ENCODE results near the gene DDX25. TPM values are rescaled to one million over a fixed set of nuclear protein-coding genes. Genes with fewer than 3 reads are reported as not detected.

Gene DDX25
- total and polyA plus RNA-seq, 4 donors: 0.14 to 0.37 (median 0.17) TPM

- no peaks in the 10 kb centered on the region for H3K36me3 ChIP-seq (ENCODE audit: control insufficient read depth in 4 of 4, insufficient read depth in 4 of 4, low read length in 4 of 4)
- 82 to 87% methylated on average over 3 of the region's 3 CpGs for WGBS, 2 donors
- no peak overlapping the region for H3K4me3 ChIP-seq
These were observed 17.8 kb downstream of the DDX25 start for GRCh38 chr11:125922156-125922555.

GRCh38 chr11:125923012-125923579, 18.8 kb downstream of the DDX25 start:
- H3K27ac ChIP-seq (ENCODE audit: low read depth in 1 of 2, low read length in 1 of 2): no peak overlapping the region
- no peak overlapping the region for H3K4me3 ChIP-seq
- DNase-seq: peak; percentile 68 to 85 (median 85)
- TF ChIP-seq CTCF (IDR thresholded peaks at IDR 0.05; ENCODE audit: control extremely low read depth, extremely low read depth): peak; percentile 57
- ATAC-seq (ENCODE audit: insufficient read depth, low FRiP score): no peak
- peaks cover 0 to 7% (median 0%) of the 10 kb centered on the region in 5 donors for H3K4me1 ChIP-seq (ENCODE audit: control insufficient read depth in 5 of 5, insufficient read depth in 5 of 5, low read length in 5 of 5)
- H3K27me3 ChIP-seq (ENCODE audit: control insufficient read depth in 3 of 3, insufficient read depth in 3 of 3, low read length in 2 of 3): no peaks in the 10 kb centered on the region
- H3K36me3 ChIP-seq (ENCODE audit: control insufficient read depth in 4 of 4, insufficient read depth in 4 of 4, low read length in 4 of 4): no peaks in the 10 kb centered on the region
- H3K9me3 ChIP-seq (ENCODE audit: control insufficient read depth in 4 of 4, insufficient read depth in 3 of 4, low read length in 3 of 4): no peaks in the 10 kb centered on the region
- 10 to 14% methylated on average over 8 of the region's 8 CpGs for WGBS, 2 donors
- no peak overlapping the region for H3K9ac ChIP-seq (ENCODE audit: insufficient read depth in 1 of 2, low read length in 2 of 2)

More at GRCh38 chr11:125922156-125922555, 17.8 kb downstream of the DDX25 start:
- ATAC-seq (ENCODE audit: insufficient read depth, low FRiP score) (no peak), DNase-seq (no peak)
- Histone ChIP-seq H3K27me3 (ENCODE audit: control insufficient read depth in 3 of 3, insufficient read depth in 3 of 3, low read length in 2 of 3) (peaks cover 0 to 5% (median 0%) of the 10 kb centered on the region in 3 donors), H3K27ac (ENCODE audit: low read depth in 1 of 2, low read length in 1 of 2) (no peak overlapping the region), H3K9me3 (ENCODE audit: control insufficient read depth in 4 of 4, insufficient read depth in 3 of 4, low read length in 3 of 4) (no peaks in the 10 kb centered on the region), H3K4me1 (ENCODE audit: control insufficient read depth in 5 of 5, insufficient read depth in 5 of 5, low read length in 5 of 5) (peaks cover 0 to 7% (median 0%) of the 10 kb centered on the region in 5 donors), H3K9ac (ENCODE audit: insufficient read depth in 1 of 2, low read length in 2 of 2) (no peak overlapping the region)
- no peak for TF ChIP-seq CTCF (IDR thresholded peaks at IDR 0.05; ENCODE audit: control extremely low read depth, extremely low read depth)

DNA sequence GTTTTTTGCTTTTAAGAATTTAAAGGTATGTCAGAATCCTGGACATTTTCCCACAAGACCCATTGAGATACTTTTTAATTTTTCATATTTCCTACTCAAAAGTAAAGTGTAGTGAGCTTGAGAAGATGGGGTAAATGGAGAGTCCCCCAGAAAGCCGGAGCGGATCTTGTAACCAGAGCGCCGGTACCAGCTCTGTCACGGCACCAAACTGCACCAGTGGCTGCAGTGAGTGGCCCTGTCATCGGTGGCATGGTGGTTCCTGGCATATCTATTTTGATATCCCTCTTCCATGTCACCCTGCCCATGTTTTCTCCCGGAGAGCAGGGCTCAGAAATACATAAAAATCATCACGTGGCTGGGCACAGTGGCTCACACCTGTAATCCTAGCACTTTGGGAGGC, 19.3 kb downstream of the DDX25 start:
- no peak overlapping the region for H3K27ac ChIP-seq (ENCODE audit: low read depth in 1 of 2, low read length in 1 of 2)
- H3K27me3 ChIP-seq (ENCODE audit: control insufficient read depth in 3 of 3, insufficient read depth in 3 of 3, low read length in 2 of 3): no peaks in the 10 kb centered on the region
- H3K4me3 ChIP-seq: no peak overlapping the region
- WGBS, 2 donors: 92% methylated on average over 8 of the region's 8 CpGs
- no peak for TF ChIP-seq CTCF (IDR thresholded peaks at IDR 0.05; ENCODE audit: control extremely low read depth, extremely low read depth)
- H3K9me3 ChIP-seq (ENCODE audit: control insufficient read depth in 4 of 4, insufficient read depth in 3 of 4, low read length in 3 of 4): no peaks in the 10 kb centered on the region
- no peaks in the 10 kb centered on the region for H3K36me3 ChIP-seq (ENCODE audit: control insufficient read depth in 4 of 4, insufficient read depth in 4 of 4, low read length in 4 of 4)
- no peak for ATAC-seq (ENCODE audit: insufficient read depth, low FRiP score)
- H3K4me1 ChIP-seq (ENCODE audit: control insufficient read depth in 5 of 5, insufficient read depth in 5 of 5, low read length in 5 of 5): peaks cover 0 to 7% (median 0%) of the 10 kb centered on the region in 5 donors
- DNase-seq: no peak
- no peak overlapping the region for H3K9ac ChIP-seq (ENCODE audit: insufficient read depth in 1 of 2, low read length in 2 of 2)
